Mesenchymal stem cell (in vitro differentiated cells and primary cell): Measurements from ENCODE around the gene GRIFIN.

Experiments
- DNase-seq: peaks from one replicate; pipeline ENCODE4 v3.0.0-alpha.2; 2013
- H2AFZ ChIP-seq: one replicate; pipeline ENCODE4 v1.6.1; 2013; ENCODE audit warnings: low read depth, mild to moderate bottlenecking, control low read depth, inconsistent platforms, low read length, moderate library complexity
- H2AK5ac ChIP-seq: 2 replicates; pipeline ENCODE4 v1.6.1; 2013; ENCODE audit warnings: low read length, moderate library complexity, mild to moderate bottlenecking, inconsistent platforms; ENCODE audit not compliant: severe bottlenecking
- H2BK120ac ChIP-seq: one replicate; pipeline ENCODE4 v1.6.1; 2013; ENCODE audit warnings: low read depth, mild to moderate bottlenecking, inconsistent platforms, low read length, moderate library complexity
- H2BK12ac ChIP-seq, 2 experiments: one replicate each; pipeline ENCODE4 v1.6.1; 2013; ENCODE audit warnings: inconsistent platforms in 2 of 2, low read length in 2 of 2, mild to moderate bottlenecking in 2 of 2, moderate library complexity in 2 of 2, control low read depth in 1 of 2
- H2BK15ac ChIP-seq: one replicate; pipeline ENCODE4 v1.6.1; 2013; ENCODE audit warnings: mild to moderate bottlenecking, low read depth, inconsistent platforms; ENCODE audit not compliant: poor library complexity, severe bottlenecking
- H2BK5ac ChIP-seq: 2 replicates; pipeline ENCODE4 v1.6.1; 2013; ENCODE audit warnings: low read depth, mild to moderate bottlenecking, low read length, control low read depth, inconsistent platforms; ENCODE audit not compliant: poor library complexity, severe bottlenecking
- H3K14ac ChIP-seq, 2 experiments: one replicate each; pipeline ENCODE4 v1.6.1; 2013; ENCODE audit warnings: inconsistent platforms in 2 of 2, low read length in 2 of 2, control low read depth in 1 of 2, mild to moderate bottlenecking in 1 of 2, moderate library complexity in 1 of 2
- H3K18ac ChIP-seq, 2 experiments: one replicate each; pipeline ENCODE4 v1.6.1; 2013; ENCODE audit warnings: inconsistent platforms in 2 of 2, low read length in 2 of 2, control low read depth in 1 of 2, low read depth in 1 of 2, mild to moderate bottlenecking in 1 of 2
- H3K23ac ChIP-seq, 2 experiments: one replicate each; pipeline ENCODE4 v1.6.1; 2013; ENCODE audit warnings: inconsistent platforms in 2 of 2, low read length in 2 of 2, mild to moderate bottlenecking in 2 of 2, moderate library complexity in 2 of 2, control low read depth in 1 of 2
- H3K27ac ChIP-seq: 2 replicates; pipeline ENCODE4 v1.5.1; 2013; ENCODE audit warnings: mild to moderate bottlenecking, moderate library complexity, low read length, control low read depth, inconsistent platforms; ENCODE audit not compliant: poor library complexity, severe bottlenecking
- H3K27me3 ChIP-seq, 2 experiments: 2 replicates each; pipeline versions ENCODE4 v1.6.1 to v1.7.0; 2013; ENCODE audit warnings: low read length in 2 of 2, mild to moderate bottlenecking in 2 of 2, moderate library complexity in 2 of 2, control low read depth in 1 of 2, inconsistent platforms in 1 of 2; ENCODE audit not compliant: control insufficient read depth in 1 of 2, insufficient read depth in 1 of 2
- H3K36me3 ChIP-seq, 2 experiments: 2 replicates each; pipeline versions ENCODE4 v1.6.1 to v1.7.0; 2013; ENCODE audit warnings: low read length in 2 of 2, control low read depth in 1 of 2, inconsistent platforms in 1 of 2, low read depth in 1 of 2, mild to moderate bottlenecking in 1 of 2; ENCODE audit not compliant: insufficient read depth in 2 of 2, control insufficient read depth in 1 of 2
- H3K4ac ChIP-seq, 2 experiments: one replicate each; pipeline ENCODE4 v1.6.1; 2013; ENCODE audit warnings: inconsistent platforms in 2 of 2, low read length in 2 of 2, mild to moderate bottlenecking in 2 of 2, moderate library complexity in 2 of 2, control low read depth in 1 of 2, low read depth in 1 of 2
- H3K4me1 ChIP-seq: 2 replicates; pipeline ENCODE4 v1.6.1; 2013; ENCODE audit warnings: low read depth, low read length, control low read depth; ENCODE audit not compliant: control insufficient read depth, insufficient read depth
- H3K4me2 ChIP-seq: 2 replicates; pipeline ENCODE4 v1.6.1; 2013; ENCODE audit warnings: low read length, mild to moderate bottlenecking, inconsistent platforms; ENCODE audit not compliant: poor library complexity, severe bottlenecking
- H3K4me3 ChIP-seq, 2 experiments: 2 replicates each; pipeline versions ENCODE4 v1.5.1 to v1.7.0; 2013; ENCODE audit warnings: low read length in 2 of 2, mild to moderate bottlenecking in 2 of 2, control low read depth in 1 of 2, low read depth in 1 of 2; ENCODE audit not compliant: insufficient read depth in 1 of 2
- H3K79me1 ChIP-seq: replicated peaks from 2 replicates; pipeline ENCODE4 v1.6.1; 2013; ENCODE audit warnings: mild to moderate bottlenecking, control low read depth, low read length, inconsistent platforms; ENCODE audit not compliant: poor library complexity, severe bottlenecking
- H3K9ac ChIP-seq: 2 replicates; pipeline ENCODE4 v1.7.0; 2013; ENCODE audit warnings: mild to moderate bottlenecking, low read length, moderate library complexity
- H3K9me3 ChIP-seq: 2 replicates; pipeline ENCODE4 v1.7.0; 2013; ENCODE audit warnings: mild to moderate bottlenecking, low read length; ENCODE audit not compliant: control insufficient read depth
- H4K8ac ChIP-seq: one replicate; pipeline ENCODE4 v1.6.1; 2013; ENCODE audit warnings: inconsistent platforms, mild to moderate bottlenecking, low read length, moderate library complexity
- H4K91ac ChIP-seq: one replicate; pipeline ENCODE4 v1.6.1; 2013; ENCODE audit warnings: mild to moderate bottlenecking, low read length, inconsistent platforms
- WGBS: methylation state at CpG from one replicate; pipeline ENCODE4 v1.1.7; 2013; ENCODE audit warnings: mixed read lengths; 5-methylcytosine and 5-hydroxymethylcytosine counted together

Gene GRIFIN

DNA sequence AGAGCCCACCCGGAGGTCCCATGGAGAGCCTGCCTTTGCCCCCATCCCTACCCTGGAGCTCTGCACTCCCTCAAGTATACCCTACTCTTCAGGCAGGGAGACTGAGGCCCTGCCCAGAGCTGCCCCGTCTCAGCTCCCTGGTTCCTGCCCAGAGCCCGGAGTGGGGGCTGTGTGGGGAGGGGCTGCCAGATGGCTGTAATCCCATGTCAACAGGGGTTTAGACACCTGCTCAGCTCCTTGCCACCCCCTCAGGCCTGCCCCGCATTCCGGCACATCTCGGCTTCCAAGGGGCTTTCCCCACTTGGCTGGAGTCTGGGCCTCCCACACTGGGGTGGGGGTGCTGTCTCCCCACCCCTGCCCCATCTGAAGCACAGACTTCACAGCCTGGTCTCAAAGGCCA is 22.5 kb upstream of the GRIFIN start:
- H2BK5ac ChIP-seq, result no peak overlapping the region
- H2BK15ac ChIP-seq, result no peak overlapping the region
- H2AK5ac ChIP-seq, result no peak overlapping the region
- no peak overlapping the region for H4K8ac ChIP-seq
- no peaks in the 10 kb centered on the region for H3K79me1 ChIP-seq
- H3K36me3 ChIP-seq, result no peaks in the 10 kb centered on the region
- H3K14ac ChIP-seq, result no peak overlapping the region
- H4K91ac ChIP-seq, result no peak overlapping the region
- WGBS, result 84% methylated on average over 6 of the region's 6 CpGs
- no peak overlapping the region for H3K4me2 ChIP-seq
- no peak overlapping the region for H3K23ac ChIP-seq
- no peaks in the 10 kb centered on the region for H3K9me3 ChIP-seq
- peak overlapping the region in 1 of 2 experiments; percentile 18 for H3K4ac ChIP-seq
- no peak for DNase-seq
- H3K18ac ChIP-seq, result no peak overlapping the region
- peaks cover 0 to 45% of the 10 kb centered on the region in 2 experiments for H3K27me3 ChIP-seq
- H3K4me1 ChIP-seq, result peaks cover 23% of the 10 kb centered on the region
- no peak overlapping the region for H3K27ac ChIP-seq
- no peak overlapping the region for H3K9ac ChIP-seq
- no peak overlapping the region for H2AFZ ChIP-seq
- no peak overlapping the region for H3K4me3 ChIP-seq
- no peak overlapping the region for H2BK12ac ChIP-seq
- H2BK120ac ChIP-seq, result no peak overlapping the region

GRCh38 chr7:2497500-2498336 is 21.5 kb upstream of the GRIFIN start:
- H2BK120ac ChIP-seq, result no peak overlapping the region
- H2BK15ac ChIP-seq, result no peak overlapping the region
- H3K9ac ChIP-seq, result no peak overlapping the region
- H3K9me3 ChIP-seq, result no peaks in the 10 kb centered on the region
- H3K4me1 ChIP-seq, result peaks cover 22% of the 10 kb centered on the region
- 65% methylated on average over 25 of the region's 25 CpGs for WGBS
- H4K8ac ChIP-seq, result no peak overlapping the region
- no peak overlapping the region for H2BK12ac ChIP-seq
- H3K18ac ChIP-seq, result no peak overlapping the region
- H3K27me3 ChIP-seq, result peaks cover 0 to 47% of the 10 kb centered on the region in 2 experiments
- H3K4me3 ChIP-seq, result no peak overlapping the region
- H3K36me3 ChIP-seq, result no peaks in the 10 kb centered on the region
- DNase-seq, result no peak
- no peak overlapping the region for H3K4me2 ChIP-seq
- H2AK5ac ChIP-seq, result no peak overlapping the region
- H3K27ac ChIP-seq, result no peak overlapping the region
- H3K4ac ChIP-seq, result no peak overlapping the region
- no peaks in the 10 kb centered on the region for H3K79me1 ChIP-seq
- no peak overlapping the region for H2AFZ ChIP-seq
- no peak overlapping the region for H2BK5ac ChIP-seq
- no peak overlapping the region for H3K23ac ChIP-seq
- H3K14ac ChIP-seq, result no peak overlapping the region
- no peak overlapping the region for H4K91ac ChIP-seq

DNA sequence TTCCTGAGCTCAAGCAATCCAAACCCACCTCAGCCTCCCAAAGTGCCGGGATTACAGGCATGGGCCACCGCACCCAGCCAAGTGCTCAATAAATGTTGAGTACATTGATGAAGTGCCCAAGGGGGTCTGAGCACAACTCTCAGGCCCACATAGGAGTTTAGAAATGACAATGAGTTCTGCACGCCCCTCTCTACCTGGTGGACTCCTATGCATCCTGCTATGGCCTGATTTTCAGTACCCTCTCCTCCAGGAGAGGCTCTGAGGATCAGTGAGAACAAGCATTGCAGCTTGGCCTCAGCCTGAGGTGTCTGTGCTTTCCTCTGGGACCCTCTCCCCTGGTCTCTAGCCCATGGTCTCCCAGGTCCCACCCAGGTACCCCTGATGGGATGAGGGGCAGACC is 20.9 kb upstream of the GRIFIN start:
- WGBS, result 96% methylated on average over 3 of the region's 3 CpGs
- Histone ChIP-seq H2AK5ac (no peak overlapping the region), H4K8ac (no peak overlapping the region), H3K14ac (no peak overlapping the region), H3K23ac (no peak overlapping the region), H3K9ac (no peak overlapping the region), H3K18ac (no peak overlapping the region), H3K27me3 (peaks cover 0 to 43% of the 10 kb centered on the region in 2 experiments), H2AFZ (no peak overlapping the region), H3K9me3 (no peaks in the 10 kb centered on the region), H2BK120ac (no peak overlapping the region), H3K4me2 (no peak overlapping the region), H4K91ac (no peak overlapping the region), H2BK15ac (no peak overlapping the region), H3K79me1 (no peaks in the 10 kb centered on the region), H3K4ac (no peak overlapping the region), H3K4me1 (peaks cover 19% of the 10 kb centered on the region), H2BK12ac (no peak overlapping the region), H3K27ac (no peak overlapping the region), H2BK5ac (no peak overlapping the region), H3K36me3 (no peaks in the 10 kb centered on the region), H3K4me3 (no peak overlapping the region)
- no peak for DNase-seq

- H3K4me3 ChIP-seq, result no peak overlapping the region
Observed at GRCh38 chr7:2496375-2496774, 20.2 kb upstream of the GRIFIN start.

More at GRCh38 chr7:2496375-2496774, 20.2 kb upstream of the GRIFIN start:
- H3K27me3 ChIP-seq, result peaks cover 0 to 38% of the 10 kb centered on the region in 2 experiments
- H2AK5ac ChIP-seq, result no peak overlapping the region
- H3K18ac ChIP-seq, result no peak overlapping the region
- no peak overlapping the region for H2AFZ ChIP-seq
- H3K23ac ChIP-seq, result no peak overlapping the region
- no peak overlapping the region for H3K14ac ChIP-seq
- peaks cover 19% of the 10 kb centered on the region for H3K4me1 ChIP-seq
- H2BK12ac ChIP-seq, result no peak overlapping the region
- H4K91ac ChIP-seq, result no peak overlapping the region
- H3K79me1 ChIP-seq, result no peaks in the 10 kb centered on the region
- H3K9ac ChIP-seq, result no peak overlapping the region
- no peak overlapping the region for H3K4ac ChIP-seq
- 87% methylated on average over 9 of the region's 9 CpGs for WGBS
- DNase-seq, result no peak
- no peaks in the 10 kb centered on the region for H3K36me3 ChIP-seq
- no peak overlapping the region for H3K27ac ChIP-seq
- no peaks in the 10 kb centered on the region for H3K9me3 ChIP-seq
- H2BK5ac ChIP-seq, result no peak overlapping the region
- H3K4me2 ChIP-seq, result no peak overlapping the region
- H2BK15ac ChIP-seq, result no peak overlapping the region
- H2BK120ac ChIP-seq, result no peak overlapping the region
- H4K8ac ChIP-seq, result no peak overlapping the region
